C4-2B (cell line): ENCODE results near the gene LSMEM2.

Experiments
- ZFX ChIP-seq: fragments of 450-650 bp; IDR thresholded peaks from 2 replicates; pipeline ENCODE4 v1.6.1; 2017
- TF ChIP-seq, protein P1 (sequence below): fragments of 450-650 bp; conservative IDR thresholded peaks from 2 replicates; pipeline ENCODE4 v1.5.1; 2017; ENCODE audit warnings: mild to moderate bottlenecking

DNA sequence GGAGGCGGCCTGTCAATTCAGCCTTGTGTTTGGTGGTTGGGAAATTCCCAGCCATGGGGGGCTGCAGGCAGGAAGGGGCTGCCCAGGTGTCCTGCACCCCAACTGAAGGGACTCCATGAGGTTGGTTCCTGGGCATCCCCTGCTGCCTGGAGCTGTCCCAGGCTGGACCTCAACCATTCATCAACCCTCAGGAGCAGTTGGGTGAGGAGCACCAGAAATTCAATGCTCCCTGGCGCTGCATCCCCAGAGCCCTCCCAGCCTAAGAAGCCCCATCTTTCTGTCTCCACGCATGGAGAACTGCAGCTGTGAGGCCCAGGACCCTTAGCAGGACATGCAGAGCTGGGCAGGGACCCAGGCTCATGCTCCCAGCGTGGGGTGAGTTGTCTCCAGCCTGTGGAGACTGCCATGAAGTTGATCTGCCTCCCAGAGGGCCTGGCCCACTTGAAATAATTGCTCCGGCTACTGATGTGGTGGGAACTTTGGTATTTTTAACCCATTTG lies 17.9 kb upstream of the LSMEM2 start:
- TF ChIP-seq, protein P1, sequence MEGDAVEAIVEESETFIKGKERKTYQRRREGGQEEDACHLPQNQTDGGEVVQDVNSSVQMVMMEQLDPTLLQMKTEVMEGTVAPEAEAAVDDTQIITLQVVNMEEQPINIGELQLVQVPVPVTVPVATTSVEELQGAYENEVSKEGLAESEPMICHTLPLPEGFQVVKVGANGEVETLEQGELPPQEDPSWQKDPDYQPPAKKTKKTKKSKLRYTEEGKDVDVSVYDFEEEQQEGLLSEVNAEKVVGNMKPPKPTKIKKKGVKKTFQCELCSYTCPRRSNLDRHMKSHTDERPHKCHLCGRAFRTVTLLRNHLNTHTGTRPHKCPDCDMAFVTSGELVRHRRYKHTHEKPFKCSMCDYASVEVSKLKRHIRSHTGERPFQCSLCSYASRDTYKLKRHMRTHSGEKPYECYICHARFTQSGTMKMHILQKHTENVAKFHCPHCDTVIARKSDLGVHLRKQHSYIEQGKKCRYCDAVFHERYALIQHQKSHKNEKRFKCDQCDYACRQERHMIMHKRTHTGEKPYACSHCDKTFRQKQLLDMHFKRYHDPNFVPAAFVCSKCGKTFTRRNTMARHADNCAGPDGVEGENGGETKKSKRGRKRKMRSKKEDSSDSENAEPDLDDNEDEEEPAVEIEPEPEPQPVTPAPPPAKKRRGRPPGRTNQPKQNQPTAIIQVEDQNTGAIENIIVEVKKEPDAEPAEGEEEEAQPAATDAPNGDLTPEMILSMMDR, result no peak
- TF ChIP-seq ZFX, result no peak
